Glutamatergic neuron (in vitro differentiated cells): ENCODE data around the gene GYG2. TPM values are rescaled to one million over a fixed set of nuclear protein-coding genes. Genes with fewer than 3 reads are reported as not detected.

ENCODE experiments used
- DNase-seq: peaks from one replicate; pipeline ENCODE4 v3.0.0; 2022
- H3K27ac Mint-ChIP-seq: one replicate; pipeline ENCODE4 v1.8.0; 2020; ENCODE audit warnings: mild to moderate bottlenecking, mixed read lengths, inconsistent platforms; ENCODE audit not compliant: unreplicated experiment
- H3K27me3 Mint-ChIP-seq: one replicate; pipeline ENCODE4 v1.8.0; 2020; ENCODE audit warnings: mild to moderate bottlenecking, moderate library complexity, mixed read lengths, inconsistent platforms; ENCODE audit not compliant: unreplicated experiment
- H3K36me3 Mint-ChIP-seq: one replicate; pipeline ENCODE4 v1.8.0; 2020; ENCODE audit warnings: mild to moderate bottlenecking, mixed read lengths, inconsistent platforms; ENCODE audit not compliant: unreplicated experiment
- H3K4me1 Mint-ChIP-seq: one replicate; pipeline ENCODE4 v1.8.0; 2020; ENCODE audit warnings: mild to moderate bottlenecking, low read depth, mixed read lengths, inconsistent platforms; ENCODE audit not compliant: unreplicated experiment
- H3K4me3 Mint-ChIP-seq: one replicate; pipeline ENCODE4 v1.8.0; 2020; ENCODE audit warnings: mild to moderate bottlenecking, mixed read lengths, inconsistent platforms; ENCODE audit not compliant: unreplicated experiment
- H3K9me3 Mint-ChIP-seq: one replicate; pipeline ENCODE4 v1.8.0; 2020; ENCODE audit warnings: mild to moderate bottlenecking, moderate library complexity, mixed read lengths, inconsistent platforms; ENCODE audit not compliant: unreplicated experiment
- total RNA-seq: library from RNA; stranded (reverse); fragmentation: NEBNext Ultra II Directional; extraction: Animal tissue kit (Norgen Biotek cat#: 25700); gene quantifications from one replicate; pipeline ENCODE4 v1.2.1, GENCODE V29; 2021; ENCODE audit not compliant: unreplicated experiment
- TF ChIP-seq, protein P1 (sequence below): fragments of 200-600 bp; sonication (generic); IDR thresholded peaks from one replicate; pipeline ENCODE4 v1.5.0; 2021; ENCODE audit not compliant: partially characterized antibody, unreplicated experiment

Gene GYG2
- total RNA-seq, 1 donor from 2014 or later, result 21.9 TPM

DNA sequence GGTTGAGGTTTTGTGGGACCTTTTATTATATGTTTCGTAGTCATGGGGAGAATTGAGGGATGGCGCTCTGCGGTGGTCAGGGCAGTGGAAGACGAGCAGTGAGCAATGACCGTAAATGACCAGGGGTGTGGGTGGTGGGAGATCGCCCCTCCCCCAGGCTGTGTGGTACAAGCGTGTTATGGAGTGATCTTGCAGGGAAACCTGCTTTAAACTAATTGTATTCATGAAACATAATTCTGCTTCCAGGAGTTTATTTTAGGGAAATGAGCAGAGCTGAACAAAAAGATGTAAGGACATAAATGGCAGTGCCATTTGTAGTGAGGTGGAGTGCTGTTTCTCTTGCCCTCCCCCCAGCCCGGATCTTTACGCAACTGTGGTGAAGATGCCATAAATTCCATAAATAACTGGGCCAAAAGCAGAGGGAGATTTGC is 20.2 kb downstream of the GYG2 start:
- H3K9me3 Mint-ChIP-seq, result peaks cover 2% of the 10 kb centered on the region
- TF ChIP-seq, protein P1, sequence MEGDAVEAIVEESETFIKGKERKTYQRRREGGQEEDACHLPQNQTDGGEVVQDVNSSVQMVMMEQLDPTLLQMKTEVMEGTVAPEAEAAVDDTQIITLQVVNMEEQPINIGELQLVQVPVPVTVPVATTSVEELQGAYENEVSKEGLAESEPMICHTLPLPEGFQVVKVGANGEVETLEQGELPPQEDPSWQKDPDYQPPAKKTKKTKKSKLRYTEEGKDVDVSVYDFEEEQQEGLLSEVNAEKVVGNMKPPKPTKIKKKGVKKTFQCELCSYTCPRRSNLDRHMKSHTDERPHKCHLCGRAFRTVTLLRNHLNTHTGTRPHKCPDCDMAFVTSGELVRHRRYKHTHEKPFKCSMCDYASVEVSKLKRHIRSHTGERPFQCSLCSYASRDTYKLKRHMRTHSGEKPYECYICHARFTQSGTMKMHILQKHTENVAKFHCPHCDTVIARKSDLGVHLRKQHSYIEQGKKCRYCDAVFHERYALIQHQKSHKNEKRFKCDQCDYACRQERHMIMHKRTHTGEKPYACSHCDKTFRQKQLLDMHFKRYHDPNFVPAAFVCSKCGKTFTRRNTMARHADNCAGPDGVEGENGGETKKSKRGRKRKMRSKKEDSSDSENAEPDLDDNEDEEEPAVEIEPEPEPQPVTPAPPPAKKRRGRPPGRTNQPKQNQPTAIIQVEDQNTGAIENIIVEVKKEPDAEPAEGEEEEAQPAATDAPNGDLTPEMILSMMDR, result no peak
- H3K4me3 Mint-ChIP-seq, result no peak overlapping the region
- H3K36me3 Mint-ChIP-seq, result no peaks in the 10 kb centered on the region
- DNase-seq, result no peak
- H3K27ac Mint-ChIP-seq, result no peak overlapping the region
- peaks cover 2% of the 10 kb centered on the region for H3K4me1 Mint-ChIP-seq
- peaks cover 1% of the 10 kb centered on the region for H3K27me3 Mint-ChIP-seq

DNA sequence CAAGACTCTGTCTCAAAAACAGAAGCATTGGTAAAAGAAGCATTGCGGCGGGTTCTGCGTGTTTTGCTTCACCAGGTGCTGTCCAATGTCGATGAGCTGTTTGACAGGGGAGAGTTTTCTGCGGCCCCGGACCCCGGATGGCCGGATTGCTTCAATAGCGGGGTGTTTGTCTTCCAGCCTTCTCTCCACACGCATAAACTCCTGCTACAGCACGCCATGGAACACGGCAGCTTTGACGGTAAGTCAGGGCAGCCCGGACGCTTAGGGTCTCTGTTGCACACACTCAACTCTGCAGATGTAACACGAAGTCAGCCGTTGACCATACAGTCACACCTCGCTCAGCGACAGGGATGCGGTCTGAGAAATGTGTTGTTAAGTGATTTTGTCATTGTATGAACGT is 26.2 kb downstream of the GYG2 start:
- no peaks in the 10 kb centered on the region for H3K9me3 Mint-ChIP-seq
- H3K36me3 Mint-ChIP-seq, result no peaks in the 10 kb centered on the region
- DNase-seq, result no peak
- no peak overlapping the region for H3K4me3 Mint-ChIP-seq
- H3K4me1 Mint-ChIP-seq, result no peaks in the 10 kb centered on the region
- H3K27me3 Mint-ChIP-seq, result no peaks in the 10 kb centered on the region
- H3K27ac Mint-ChIP-seq, result no peak overlapping the region
- TF ChIP-seq, protein P1, result no peak

DNA sequence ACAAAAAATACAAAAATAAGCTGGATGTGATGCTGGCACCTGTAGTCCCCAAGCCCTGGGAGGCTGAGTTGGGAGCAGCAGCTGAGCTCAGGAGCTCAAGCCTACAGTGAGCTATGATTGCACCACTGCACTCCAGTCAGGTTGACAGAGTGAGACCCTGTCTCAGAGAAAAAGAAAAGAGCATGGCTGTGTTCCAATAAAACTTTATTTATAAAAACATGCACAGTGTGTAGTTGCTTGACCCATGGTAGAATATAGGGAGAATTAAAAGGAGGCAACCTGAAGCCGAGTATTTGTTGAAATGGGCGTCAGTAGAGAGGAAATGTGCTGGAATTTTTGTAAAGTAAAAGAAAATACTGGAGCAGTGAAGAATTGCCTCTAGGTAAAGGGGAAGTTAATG is 27.0 kb downstream of the GYG2 start:
- Mint-ChIP-seq H3K27me3 (no peaks in the 10 kb centered on the region), H3K27ac (no peak overlapping the region), H3K36me3 (no peaks in the 10 kb centered on the region), H3K9me3 (no peaks in the 10 kb centered on the region), H3K4me3 (no peak overlapping the region), H3K4me1 (no peaks in the 10 kb centered on the region)
- no peak for DNase-seq
- TF ChIP-seq, protein P1, result no peak

- Mint-ChIP-seq H3K27ac (no peak overlapping the region), H3K4me3 (no peak overlapping the region), H3K36me3 (no peaks in the 10 kb centered on the region), H3K27me3 (peaks cover 2% of the 10 kb centered on the region), H3K4me1 (no peaks in the 10 kb centered on the region), H3K9me3 (peaks cover 1% of the 10 kb centered on the region)
- no peak for DNase-seq
- TF ChIP-seq, protein P1, result no peak
Measured at GRCh38 chrX:2857566-2857965, 28.8 kb downstream of the GYG2 start.

DNA sequence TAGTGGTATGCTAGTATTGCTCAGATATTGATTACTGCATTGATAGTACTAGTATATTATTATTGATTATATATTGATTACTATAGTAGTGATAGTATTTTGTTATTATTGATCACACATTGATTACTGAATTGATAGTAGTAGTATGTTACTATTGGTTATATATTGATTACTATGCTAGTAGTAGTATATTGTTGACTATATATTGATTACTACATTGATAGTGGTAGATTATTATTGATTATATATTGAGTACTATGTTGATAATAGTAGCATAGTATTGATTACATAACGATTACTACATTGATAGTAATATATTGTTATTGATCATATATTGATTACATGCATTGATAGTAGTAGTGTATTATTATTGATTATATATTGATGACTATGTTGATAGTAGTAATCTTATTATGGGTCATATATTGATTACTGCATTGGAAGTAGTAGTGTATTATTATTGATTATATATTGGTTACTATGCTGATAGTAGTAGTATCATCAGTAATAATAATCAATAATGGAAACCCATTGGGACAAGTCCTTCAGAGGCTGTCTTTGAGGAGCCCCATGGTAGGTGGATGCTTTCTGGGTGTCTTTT is 30.6 kb downstream of the GYG2 start:
- no peaks in the 10 kb centered on the region for H3K4me1 Mint-ChIP-seq
- peaks cover 2% of the 10 kb centered on the region for H3K27me3 Mint-ChIP-seq
- peaks cover 1% of the 10 kb centered on the region for H3K9me3 Mint-ChIP-seq
- no peak overlapping the region for H3K4me3 Mint-ChIP-seq
- TF ChIP-seq, protein P1, result no peak
- no peak for DNase-seq
- no peak overlapping the region for H3K27ac Mint-ChIP-seq
- no peaks in the 10 kb centered on the region for H3K36me3 Mint-ChIP-seq
